GM18505 (cell line): ENCODE measurements around the gene HOXB6.

ENCODE experiments used
- ATAC-seq: cut with Tn5 transposase; IDR thresholded peaks from one replicate; pipeline ENCODE4 v1.9.1; 2021; ENCODE audit not compliant: unreplicated experiment
- POLR2A ChIP-seq: IDR thresholded peaks from 4 replicates; pipeline ENCODE4 v1.6.1; 2011; ENCODE audit warnings: borderline replicate concordance; ENCODE audit not compliant: insufficient read depth, insufficient read length; ENCODE audit errors: extremely low read depth

The HOXB6 gene

GRCh38 chr17:48586355-48587258 is 18.2 kb downstream of the HOXB6 start:
- no peak for ATAC-seq
- TF ChIP-seq POLR2A = no peak

- TF ChIP-seq POLR2A = no peak
- ATAC-seq = no peak
Measured at GRCh38 chr17:48584223-48584741, 20.5 kb downstream of the HOXB6 start.

- no peak for TF ChIP-seq POLR2A
- ATAC-seq = no peak
Measured at GRCh38 chr17:48583708-48584222, 21.0 kb downstream of the HOXB6 start.

- no peak for TF ChIP-seq POLR2A
- ATAC-seq = no peak
Measured at GRCh38 chr17:48582750-48583069, 22.1 kb downstream of the HOXB6 start.

GRCh38 chr17:48579760-48580554 is 24.8 kb downstream of the HOXB6 start:
- no peak for TF ChIP-seq POLR2A

GRCh38 chr17:48579471-48579759 is 25.4 kb downstream of the HOXB6 start:
- ATAC-seq = no peak
- no peak for TF ChIP-seq POLR2A

More at GRCh38 chr17:48579760-48580554, 24.8 kb downstream of the HOXB6 start:
- ATAC-seq = no peak

GRCh38 chr17:48578616-48579470 is 25.9 kb downstream of the HOXB6 start:
- ATAC-seq = peak; percentile 21
- TF ChIP-seq POLR2A = peak; percentile 35

GRCh38 chr17:48577946-48578615 is 26.7 kb downstream of the HOXB6 start, which contains the start of gene HOXB4:
Gene HOXB4 (minus strand): TSS chr17:48578350. CDS start chr17:48578319, 31 bp downstream.
- peak; percentile 46 for TF ChIP-seq POLR2A
- ATAC-seq = peak; percentile 54

GRCh38 chr17:48577330-48577945 is 27.3 kb downstream of the HOXB6 start:
- peak; percentile 15 for ATAC-seq

GRCh38 chr17:48576479-48577309 is 28.1 kb downstream of the HOXB6 start:
- no peak for TF ChIP-seq POLR2A
- ATAC-seq = no peak

More at GRCh38 chr17:48577330-48577945, 27.3 kb downstream of the HOXB6 start:
- no peak for TF ChIP-seq POLR2A

GRCh38 chr17:48575673-48576478 is 28.9 kb downstream of the HOXB6 start:
- TF ChIP-seq POLR2A = no peak
- ATAC-seq = no peak

GRCh38 chr17:48575066-48575582 is 29.7 kb downstream of the HOXB6 start:
- no peak for TF ChIP-seq POLR2A
- ATAC-seq = no peak
